OCI-LY7 (cell line): ENCODE results near the gene TXNDC8. TPM values are rescaled to one million over a fixed set of nuclear protein-coding genes. Genes with fewer than 3 reads are reported as not detected.

Experiments
- BruUV-seq: library from RNA; stranded (reverse); fragments of 400-500 nt; replicated peaks from 2 replicates; lab custom pipeline; 2021; lab: Mats Ljungman, UMichigan
- CTCF ChIA-PET: fragments of 300-600 bp; sonication (Branson Sonifier 250); formaldehyde crosslinking; loops from one replicate; lab custom pipeline; 2022; ENCODE audit warnings: antibody characterized with exemption; ENCODE audit not compliant: unreplicated experiment; lab: Charles Lee
- POLR2A ChIA-PET: fragments of 300-600 bp; sonication (Branson Sonifier 250); formaldehyde crosslinking; loops from one replicate; lab custom pipeline; 2022; ENCODE audit warnings: antibody characterized with exemption; lab: Charles Lee
- DNase-seq: peaks from one replicate; pipeline ENCODE4 v3.0.0-alpha.2; 2015; ENCODE audit warnings: low spot score
- H2AFZ ChIP-seq: fragments of 200-600 bp; sonication (generic), shearing (Covaris generic); 2 replicates; pipeline ENCODE4 v1.6.1; 2014; ENCODE audit warnings: mild to moderate bottlenecking, antibody characterized with exemption, low read length, moderate library complexity
- H3K27ac ChIP-seq: fragments of 200-600 bp; sonication (generic); 2 replicates; pipeline ENCODE4 v1.5.1; 2014; ENCODE audit warnings: mixed run types, low read depth, mild to moderate bottlenecking, moderate library complexity, low read length, inconsistent platforms; ENCODE audit not compliant: poor library complexity, severe bottlenecking
- H3K36me3 ChIP-seq: fragments of 200-600 bp; sonication (generic); 2 replicates; pipeline ENCODE4 v1.6.1; 2014; ENCODE audit warnings: mild to moderate bottlenecking, antibody characterized with exemption, low read length, moderate library complexity, mixed read lengths; ENCODE audit not compliant: insufficient read depth
- H3K4me1 ChIP-seq: fragments of 200-600 bp; sonication (generic); 2 replicates; pipeline ENCODE4 v1.5.1; 2014; ENCODE audit warnings: mild to moderate bottlenecking, low read length; ENCODE audit not compliant: insufficient read depth, poor library complexity, severe bottlenecking
- H3K4me2 ChIP-seq: fragments of 200-600 bp; sonication (generic); 2 replicates; pipeline ENCODE4 v1.6.1; 2014; ENCODE audit warnings: mild to moderate bottlenecking, low read length
- H3K4me3 ChIP-seq: fragments of 200-600 bp; sonication (generic); 2 replicates; pipeline ENCODE4 v1.5.1; 2014; ENCODE audit warnings: mild to moderate bottlenecking, low read depth, low read length; ENCODE audit not compliant: poor library complexity, severe bottlenecking
- H3K79me2 ChIP-seq: fragments of 200-600 bp; sonication (generic); 2 replicates; pipeline ENCODE4 v1.6.1; 2016; ENCODE audit warnings: low read depth, mild to moderate bottlenecking, low read length, moderate library complexity, mixed read lengths; ENCODE audit not compliant: insufficient read depth
- H3K9me2 ChIP-seq: fragments of 200-600 bp; sonication (generic); 2 replicates; pipeline ENCODE4 v1.6.1; 2016; ENCODE audit warnings: mild to moderate bottlenecking, low read length, mixed read lengths; ENCODE audit not compliant: insufficient read depth
- H3K9me3 ChIP-seq: fragments of 200-600 bp; sonication (generic); 2 replicates; pipeline ENCODE4 v1.6.1; 2014; ENCODE audit warnings: mild to moderate bottlenecking, mixed run types, low read length, mixed read lengths
- H4K20me1 ChIP-seq: fragments of 200-600 bp; sonication (generic); 2 replicates; pipeline ENCODE4 v1.6.1; 2014; ENCODE audit warnings: mild to moderate bottlenecking, antibody characterized with exemption, low read length, moderate library complexity, mixed read lengths; ENCODE audit not compliant: insufficient read depth
- CTCF ChIP-seq: fragments of 200-600 bp; sonication (generic); conservative IDR thresholded peaks from 2 replicates; pipeline ENCODE4 v1.5.1; 2014; ENCODE audit warnings: mild to moderate bottlenecking, antibody characterized with exemption, low read length, moderate library complexity, mixed read lengths
- EZH2phosphoT487 ChIP-seq: fragments of 200-600 bp; sonication (generic); IDR thresholded peaks from 2 replicates; pipeline ENCODE4 v1.6.1; 2018; ENCODE audit warnings: low read depth, borderline replicate concordance, mild to moderate bottlenecking, mixed run types, antibody characterized with exemption, low read length, moderate library complexity, mixed read lengths
- intact Hi-C: fragments of 100-400 bp; cut with micrococcal nuclease; formaldehyde crosslinking; loops from one replicate; pipeline ENCODE4 v1.10.0; 2022; ENCODE audit not compliant: unreplicated experiment
- total RNA-seq, 2 experiments: library from RNA; depleted of rRNA in 1 of 2; stranded (reverse); fragments of >200 nt in 1 of 2; shearing (Covaris generic) in 1 of 2; gene quantifications; 2 replicates each; pipeline ENCODE4 v1.2.3, GENCODE V29; 2014 to 2022

The TXNDC8 gene
- total RNA-seq, 2 experiments from 2014 or later, result not detected

- Histone ChIP-seq H3K9me3 (no peaks in the 10 kb centered on the region), H3K9me2 (no peaks in the 10 kb centered on the region), H4K20me1 (no peaks in the 10 kb centered on the region), H3K4me2 (no peak overlapping the region), H3K4me3 (no peak overlapping the region), H3K79me2 (no peaks in the 10 kb centered on the region), H2AFZ (no peak overlapping the region), H3K4me1 (no peaks in the 10 kb centered on the region), H3K27ac (no peak overlapping the region), H3K36me3 (no peaks in the 10 kb centered on the region)
- POLR2A ChIA-PET, result interaction anchor here (1.2 kb wide), 1 partner anchor 34 kb away, joined by 3 read pairs; no protein-coding TSS in a partner anchor
- no peak for TF ChIP-seq CTCF
- TF ChIP-seq EZH2phosphoT487, result no peak
- intact Hi-C loops, result no loop called here
- BruUV-seq, result no TSS peak
- CTCF ChIA-PET, result no interaction called here
- DNase-seq, result no peak
Measured at GRCh38 chr9:110303133-110303532, 34.5 kb downstream of the TXNDC8 start.

DNA sequence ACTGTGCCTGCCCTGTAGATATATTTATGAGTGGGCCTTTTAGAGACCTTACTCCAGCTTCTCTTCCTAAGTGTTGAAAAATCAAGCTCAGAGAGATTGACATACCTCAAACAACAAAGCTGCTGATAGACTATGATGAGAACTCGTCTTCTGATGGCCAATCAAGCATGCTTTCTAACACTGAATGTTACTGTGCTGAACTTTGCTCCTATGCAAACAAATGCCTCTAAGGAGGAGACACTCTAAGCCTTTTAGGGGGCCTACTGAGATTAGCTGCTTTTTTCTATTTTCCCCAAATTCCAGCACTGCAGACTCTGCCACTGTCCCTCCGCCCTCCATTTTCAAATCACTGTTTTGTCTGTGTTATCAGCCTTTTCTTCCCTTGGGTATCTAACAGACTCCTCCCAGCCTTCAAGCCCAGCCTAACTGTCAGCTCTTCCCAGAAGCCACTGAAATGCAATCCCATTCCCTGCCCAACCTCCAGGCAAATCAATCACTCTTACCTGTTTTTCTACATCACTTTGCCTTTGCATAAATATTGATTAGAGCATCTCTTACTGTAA, 39.5 kb downstream of the TXNDC8 start:
- Histone ChIP-seq H2AFZ (no peak overlapping the region), H3K4me2 (no peak overlapping the region), H3K27ac (no peak overlapping the region), H3K9me2 (no peaks in the 10 kb centered on the region), H3K4me1 (no peaks in the 10 kb centered on the region), H3K4me3 (no peak overlapping the region), H3K36me3 (no peaks in the 10 kb centered on the region), H3K9me3 (no peaks in the 10 kb centered on the region), H3K79me2 (no peaks in the 10 kb centered on the region), H4K20me1 (no peaks in the 10 kb centered on the region)
- BruUV-seq, result no TSS peak
- intact Hi-C loops, result no loop called here
- TF ChIP-seq CTCF (no peak), EZH2phosphoT487 (no peak)
- CTCF ChIA-PET, result no interaction called here
- DNase-seq, result no peak
- POLR2A ChIA-PET, result interaction anchor here (0.6 kb wide), 1 partner anchor 12 kb away, joined by 3 read pairs; no protein-coding TSS in a partner anchor

DNA sequence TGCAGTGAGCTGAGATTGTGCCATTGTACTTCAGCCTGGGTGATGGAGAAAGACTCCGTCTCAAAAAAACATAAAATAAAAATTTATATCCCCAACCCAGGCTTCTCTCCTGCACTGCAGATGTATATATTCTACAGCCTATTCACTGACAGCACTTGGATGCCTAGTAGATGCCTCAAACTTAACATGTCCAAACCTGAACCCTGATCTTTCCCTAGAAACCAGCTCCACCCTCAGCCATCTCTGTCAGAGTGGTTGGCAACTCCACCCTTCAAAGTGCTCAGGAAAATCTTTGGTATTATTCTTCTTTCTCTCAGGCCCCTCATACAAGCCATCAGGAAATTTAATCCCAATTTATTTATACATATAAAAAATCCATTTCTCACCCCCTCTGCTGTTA, 44.4 kb downstream of the TXNDC8 start:
- no peak for TF ChIP-seq CTCF
- TF ChIP-seq EZH2phosphoT487, result no peak
- Histone ChIP-seq H3K27ac (no peak overlapping the region), H3K36me3 (no peaks in the 10 kb centered on the region), H3K4me1 (no peaks in the 10 kb centered on the region), H3K4me3 (no peak overlapping the region), H4K20me1 (no peaks in the 10 kb centered on the region), H3K79me2 (no peaks in the 10 kb centered on the region), H3K4me2 (no peak overlapping the region), H3K9me3 (no peaks in the 10 kb centered on the region), H3K9me2 (no peaks in the 10 kb centered on the region), H2AFZ (no peak overlapping the region)
- intact Hi-C loops, result no loop called here
- ChIA-PET CTCF (no interaction called here), POLR2A (no interaction called here)
- no peak for DNase-seq
- no TSS peak for BruUV-seq
